Activated CD4-positive, alpha-beta T cell treated with anti-CD3 and anti-CD28 coated beads, Interleukin-2, amount 50 U/mL, for 16 hours (primary cell): ENCODE measurements around the gene ASL.
"Not testable (repeated sequence)": the region's sequence is repeated elsewhere in the genome, so short reads cannot be mapped to it uniquely, and the experiment has no call there.

ENCODE experiments used
- DNase-seq: peaks from one replicate; pipeline ENCODE4 v3.0.0-alpha.2; 2020

ASL gene

GRCh38 chr7:66119245-66119850 is 43.7 kb downstream of the ASL start:
- DNase-seq, result no peak

GRCh38 chr7:66123175-66123528 is 47.5 kb downstream of the ASL start:
- no peak for DNase-seq

GRCh38 chr7:66124569-66124861 is 48.9 kb downstream of the ASL start:
- DNase-seq, result not testable (repeated sequence)

- no peak for DNase-seq
These were observed 49.6 kb downstream of the ASL start for GRCh38 chr7:66125052-66125694.

GRCh38 chr7:66125781-66126352 is 50.2 kb downstream of the ASL start:
- not testable (repeated sequence) for DNase-seq

- not testable (repeated sequence) for DNase-seq
These were observed 51.6 kb downstream of the ASL start for GRCh38 chr7:66127172-66127571.

GRCh38 chr7:66138994-66139752 is 63.6 kb downstream of the ASL start:
- no peak for DNase-seq

- DNase-seq, result no peak
These were observed 65.3 kb downstream of the ASL start for GRCh38 chr7:66140924-66141323.

- DNase-seq, result no peak
These were observed 66.7 kb downstream of the ASL start for GRCh38 chr7:66142334-66142733.

- DNase-seq, result no peak
These were observed 67.4 kb downstream of the ASL start for GRCh38 chr7:66142996-66143395.
